GM04503 (cell line): ENCODE results near the gene GABARAPL2.
"Not testable (repeated sequence)": the region's sequence is repeated elsewhere in the genome, so short reads cannot be mapped to it uniquely, and the experiment has no call there.

Experiments used
- DNase-seq: peaks from one replicate; pipeline ENCODE4 v3.0.0-alpha.2; 2012; ENCODE audit warnings: low read depth

Gene GABARAPL2

GRCh38 chr16:75566040-75566757 is at the start of gene GABARAPL2:
TSS of gene GABARAPL2 (plus strand) at chr16:75566379. CDS start at chr16:75566487, 108 bp downstream.
- no peak for DNase-seq

GRCh38 chr16:75519175-75519574 is 47.0 kb upstream of the GABARAPL2 start:
- no peak for DNase-seq

DNA sequence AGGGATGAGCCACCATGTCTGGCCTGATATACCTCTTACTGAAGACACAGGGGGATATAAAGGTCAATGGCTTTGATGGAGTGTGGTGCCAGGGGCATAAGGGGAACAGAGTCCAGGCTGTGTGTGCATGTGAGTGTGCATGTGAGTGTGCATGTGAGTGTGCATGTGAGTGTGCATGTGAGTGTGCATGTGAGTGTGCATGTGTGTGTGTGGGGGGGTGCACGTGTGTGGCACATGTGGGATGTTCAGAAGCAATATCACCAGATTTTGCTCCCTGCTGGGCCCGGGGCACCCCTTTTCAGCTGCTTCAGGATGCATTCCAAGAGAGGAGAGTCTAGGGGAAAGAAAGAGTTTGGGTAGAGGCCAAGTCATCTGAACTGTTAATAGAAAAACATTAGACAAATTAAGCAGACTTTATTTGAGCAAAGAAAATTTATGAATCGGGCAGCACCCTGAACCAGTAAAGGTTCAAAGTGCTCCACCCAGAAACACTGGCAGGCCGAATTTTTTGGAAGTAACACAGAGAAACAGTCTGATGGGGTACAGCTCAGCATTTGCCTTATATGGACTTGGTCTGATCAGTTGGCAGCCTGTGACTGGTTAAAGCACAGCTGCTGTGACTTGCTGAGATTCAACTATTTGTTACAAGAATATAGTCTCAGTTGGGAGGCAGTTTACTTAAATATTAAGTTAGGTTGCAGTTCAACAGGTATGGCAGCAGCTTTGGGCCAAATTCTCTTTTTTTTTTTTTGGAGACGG is 40.0 kb upstream of the GABARAPL2 start:
- DNase-seq = no peak

GRCh38 chr16:75527825-75528299 is 38.3 kb upstream of the GABARAPL2 start:
- no peak for DNase-seq

GRCh38 chr16:75529056-75529905 is 36.9 kb upstream of the GABARAPL2 start:
- no peak for DNase-seq

DNA sequence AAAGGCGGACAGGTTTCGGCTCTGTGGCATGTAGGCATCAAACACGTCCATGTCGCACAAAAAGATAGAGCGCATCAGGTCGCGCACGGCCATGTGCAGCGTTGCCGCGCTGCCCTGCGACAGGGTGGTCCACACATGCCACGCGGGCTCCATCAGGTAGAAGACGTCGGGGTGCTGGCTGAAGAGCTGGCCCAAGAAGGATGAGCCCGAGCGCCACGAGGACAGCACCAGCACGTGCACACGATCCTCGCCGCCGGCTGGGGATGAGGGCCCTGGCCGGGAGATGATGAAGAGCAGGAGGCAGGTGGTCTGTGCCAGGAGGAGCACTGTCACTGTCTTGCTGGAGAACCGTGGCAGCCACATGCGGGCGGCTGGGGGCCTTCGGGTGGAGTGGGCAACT is 36.2 kb upstream of the GABARAPL2 start:
- no peak for DNase-seq

GRCh38 chr16:75532142-75532765 is 33.9 kb upstream of the GABARAPL2 start:
- DNase-seq = no peak

- DNase-seq = no peak
These were observed 33.4 kb upstream of the GABARAPL2 start for GRCh38 chr16:75532791-75533190.

GRCh38 chr16:75534560-75535205 is 31.5 kb upstream of the GABARAPL2 start:
- DNase-seq = no peak

DNA sequence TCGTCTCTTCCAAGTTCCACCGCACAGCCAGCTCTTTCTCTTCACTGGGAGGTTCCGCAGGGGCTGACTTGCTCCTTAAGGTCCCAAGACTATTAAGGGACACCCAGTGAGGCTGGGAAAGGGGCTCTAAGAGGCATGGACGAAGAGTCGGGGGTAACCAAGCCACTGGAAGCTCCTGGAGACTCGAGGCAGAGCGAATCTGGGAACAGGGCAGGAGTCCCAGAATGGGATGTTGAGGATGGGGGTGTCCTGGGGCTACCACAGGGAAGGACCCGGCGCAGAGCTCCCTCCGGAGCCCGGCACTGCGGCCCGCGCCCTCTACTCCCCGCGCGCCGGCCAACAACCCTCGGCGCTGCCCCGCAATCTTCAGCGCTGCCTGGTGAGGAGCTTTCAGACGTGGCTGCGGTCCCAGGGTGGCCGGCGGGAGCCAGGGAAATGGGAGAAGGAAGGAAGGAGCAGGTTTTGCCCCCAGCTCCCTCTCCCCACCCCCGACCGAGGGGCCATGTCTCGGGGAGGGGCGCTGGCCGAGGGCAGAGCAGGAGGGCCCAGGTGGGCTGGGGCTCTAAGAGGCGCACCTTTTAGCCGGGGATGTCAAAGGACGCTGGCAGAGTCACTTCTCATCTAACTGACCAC is 30.9 kb upstream of the GABARAPL2 start:
- no peak for DNase-seq

DNA sequence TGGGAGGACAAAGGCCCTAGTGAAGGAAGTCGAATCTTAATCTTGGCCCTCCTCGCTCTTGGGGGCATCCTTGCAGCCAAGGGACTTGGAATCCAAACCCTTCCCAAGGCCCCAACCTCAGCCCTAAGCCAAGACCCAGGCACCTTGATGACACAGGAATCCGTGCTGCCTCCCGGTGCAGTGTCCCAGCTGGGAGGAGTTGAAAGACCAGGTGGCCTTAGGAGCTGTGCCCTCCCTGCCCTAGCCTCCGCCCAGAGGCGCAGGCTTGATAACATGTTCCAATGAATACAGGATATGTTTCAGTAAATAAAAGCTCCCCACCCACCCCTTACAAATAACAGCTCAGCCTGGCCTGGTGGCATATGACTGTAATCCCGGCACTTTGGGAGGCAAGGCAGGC is 30.3 kb upstream of the GABARAPL2 start, which contains the start of gene CHST5:
Gene CHST5 (minus strand): TSS at position 208 of the 400 bp plus-strand sequence. CDS start 5,724 bp downstream, outside the sequence.
- DNase-seq = no peak

- DNase-seq = no peak
These were observed 28.4 kb upstream of the GABARAPL2 start for GRCh38 chr16:75537776-75538175.

DNA sequence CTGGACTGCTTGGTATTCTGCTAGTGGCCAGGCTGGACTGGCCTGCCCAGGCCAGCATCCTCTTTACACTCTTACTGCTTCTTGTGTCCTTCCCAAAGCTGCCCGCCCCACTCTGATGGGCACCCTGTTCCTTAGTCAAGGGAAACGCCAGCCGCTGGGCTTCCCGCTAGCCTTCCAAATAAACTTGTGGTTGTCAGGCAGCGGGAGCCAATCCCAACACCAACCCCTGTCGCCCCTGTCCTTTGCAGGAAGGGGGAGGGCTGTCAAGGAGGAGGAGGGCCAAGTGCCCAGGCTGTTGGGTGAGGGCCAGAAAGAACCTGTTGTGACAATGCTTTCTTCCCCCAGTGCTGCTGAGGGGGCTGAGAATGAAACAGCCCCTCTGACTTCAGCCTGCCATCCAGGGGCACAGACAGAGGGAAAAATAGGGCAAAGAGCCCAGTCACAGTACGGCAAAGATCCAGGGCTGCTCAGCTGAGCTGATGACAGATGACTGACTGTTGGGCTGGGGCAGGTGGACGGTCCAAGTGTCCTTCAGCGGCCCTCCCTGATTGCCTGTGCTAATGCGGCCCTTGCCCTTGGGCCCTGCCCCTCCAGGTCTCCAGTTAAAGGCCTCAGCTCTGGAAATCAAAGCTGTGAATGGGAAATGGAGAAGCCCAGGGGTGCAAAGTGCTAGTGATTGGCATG is 27.2 kb upstream of the GABARAPL2 start:
- DNase-seq = not testable (repeated sequence)

- DNase-seq = no peak
These were observed 24.9 kb upstream of the GABARAPL2 start for GRCh38 chr16:75541236-75541635.

GRCh38 chr16:75542462-75542861 is 23.7 kb upstream of the GABARAPL2 start:
- DNase-seq = not testable (repeated sequence)

DNA sequence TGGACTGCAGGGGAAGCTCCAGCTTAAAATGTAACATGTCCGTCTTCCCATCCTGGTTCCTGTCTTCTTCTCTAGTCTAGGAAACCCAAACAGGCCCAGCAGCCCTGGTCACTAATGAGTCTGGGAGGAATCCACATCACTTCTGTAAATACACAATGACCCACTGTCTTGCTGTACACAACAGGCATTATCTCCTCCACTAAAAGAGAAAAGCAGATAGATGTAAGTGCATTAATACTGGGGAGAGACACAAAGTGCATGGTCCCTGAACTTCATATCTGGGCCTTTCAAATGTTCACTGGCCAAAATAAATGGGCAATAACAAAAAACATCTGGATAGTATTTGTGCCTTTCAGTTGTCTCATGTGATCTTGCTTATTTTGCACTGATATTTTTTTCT is 20.3 kb upstream of the GABARAPL2 start:
- not testable (repeated sequence) for DNase-seq

DNA sequence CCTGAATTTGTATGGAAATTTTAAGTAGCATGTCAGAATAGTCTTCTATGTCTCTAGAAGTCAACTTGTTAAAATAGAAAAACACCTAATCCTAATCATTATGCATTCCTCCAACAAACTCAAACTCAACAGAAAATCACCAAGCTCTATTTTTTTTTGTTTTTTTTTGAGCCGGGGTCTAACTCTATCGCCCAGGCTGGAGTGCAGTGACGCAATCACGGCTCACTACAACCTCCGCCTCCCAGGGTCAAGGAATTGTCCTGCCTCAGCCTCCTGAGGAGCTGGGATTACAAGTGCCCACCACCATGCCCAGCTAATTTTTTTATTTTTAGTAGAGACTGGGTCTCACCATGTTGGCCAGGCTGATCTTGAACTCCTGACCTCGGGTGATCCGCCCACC is 19.9 kb upstream of the GABARAPL2 start:
- DNase-seq = no peak

DNA sequence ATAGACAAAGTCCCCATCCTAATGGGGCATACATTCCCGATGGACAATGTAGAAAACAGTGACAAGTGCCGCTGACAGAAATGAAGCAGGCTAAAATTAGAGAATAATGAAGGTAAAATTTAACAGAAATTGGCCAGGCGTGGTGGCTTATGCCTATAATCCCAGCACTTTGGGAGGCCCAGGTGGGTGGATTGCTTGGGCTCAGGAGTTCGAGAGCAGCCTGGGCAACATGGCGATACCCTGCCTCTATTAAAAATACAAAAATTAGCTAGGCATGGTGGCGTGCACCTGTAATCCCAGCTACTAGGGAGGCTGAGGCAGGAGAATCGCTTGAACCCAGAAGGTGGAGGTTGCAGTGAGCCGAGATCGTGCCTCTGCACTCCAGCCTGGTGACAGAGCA is 17.7 kb upstream of the GABARAPL2 start:
- DNase-seq = not testable (repeated sequence)

DNA sequence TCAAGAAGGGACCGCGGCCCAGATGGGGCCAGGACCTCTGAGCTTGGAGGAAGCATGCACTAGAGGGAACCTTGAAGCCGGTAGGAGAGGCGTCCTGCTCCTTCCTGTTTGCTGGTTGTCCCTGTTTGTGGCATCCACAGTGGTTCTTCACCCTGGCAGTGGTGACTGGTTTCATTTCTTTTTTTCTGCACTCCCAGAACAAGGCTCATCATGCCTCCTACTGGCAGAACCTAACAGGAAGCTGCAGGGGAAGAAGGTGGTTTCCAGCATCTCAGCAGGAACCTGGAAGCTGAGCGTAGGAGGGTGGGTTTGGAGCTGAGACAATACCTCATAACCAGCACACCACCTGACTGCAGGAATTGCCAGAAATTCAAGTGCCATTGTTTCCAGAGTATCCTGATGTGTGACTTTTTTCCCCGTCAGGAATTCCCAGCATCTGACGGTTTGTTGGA is 15.9 kb upstream of the GABARAPL2 start:
- no peak for DNase-seq

DNA sequence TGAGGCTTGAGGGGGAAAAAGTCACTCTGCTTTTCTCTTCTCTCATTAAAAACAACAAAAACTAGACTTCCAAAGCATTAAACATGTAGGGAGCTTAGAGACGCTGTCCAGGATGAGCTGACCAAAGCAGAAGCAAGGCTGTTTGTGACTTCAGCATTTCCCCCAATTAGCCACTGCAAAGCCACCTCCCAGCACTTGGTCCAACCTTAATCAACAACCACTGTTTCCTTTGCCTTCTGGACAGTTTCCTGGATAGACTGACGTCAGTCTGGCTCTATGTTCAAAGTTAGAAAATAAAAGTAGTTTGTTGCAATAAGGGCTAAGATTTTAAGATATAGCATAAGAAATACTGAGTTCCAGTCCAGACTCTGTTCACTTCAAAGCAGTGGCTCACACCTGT is 13.2 kb upstream of the GABARAPL2 start:
- DNase-seq = no peak
